Fibroblast of skin of abdomen (primary cell): ENCODE measurements around the gene PEX5.
A peak's percentile ranks its signal among the peaks of the same experiment; 100 is the strongest.
"Not testable (repeated sequence)": the region's sequence is repeated elsewhere in the genome, so short reads cannot be mapped to it uniquely, and the experiment has no call there.

Source experiments
- DNase-seq: peaks from one replicate; pipeline ENCODE4 v3.0.0-alpha.2; 2013

Gene PEX5

GRCh38 chr12:7161327-7161726 is 28.2 kb upstream of the PEX5 start:
- no peak for DNase-seq

DNA sequence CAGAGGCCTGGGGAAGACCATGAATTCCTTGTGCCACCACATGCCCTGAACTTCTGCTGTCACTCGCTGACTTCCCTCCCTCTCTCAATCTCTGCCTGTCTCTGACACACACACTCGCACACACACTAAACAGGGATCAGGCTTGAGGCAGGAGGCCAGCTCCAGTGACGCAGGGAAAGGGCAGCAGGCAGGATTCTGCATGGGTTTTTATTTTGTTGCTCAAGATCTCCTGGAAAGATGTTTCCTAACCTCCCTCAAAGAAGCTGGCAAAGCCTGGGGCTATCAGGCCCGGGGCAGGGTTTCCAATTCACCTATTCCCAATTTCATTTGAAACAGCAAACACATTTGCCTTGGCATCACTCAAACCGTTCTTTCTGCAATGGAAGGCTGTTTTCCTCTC is 27.7 kb upstream of the PEX5 start:
- DNase-seq, result no peak

GRCh38 chr12:7162691-7163114 is 26.8 kb upstream of the PEX5 start:
- DNase-seq, result no peak

DNA sequence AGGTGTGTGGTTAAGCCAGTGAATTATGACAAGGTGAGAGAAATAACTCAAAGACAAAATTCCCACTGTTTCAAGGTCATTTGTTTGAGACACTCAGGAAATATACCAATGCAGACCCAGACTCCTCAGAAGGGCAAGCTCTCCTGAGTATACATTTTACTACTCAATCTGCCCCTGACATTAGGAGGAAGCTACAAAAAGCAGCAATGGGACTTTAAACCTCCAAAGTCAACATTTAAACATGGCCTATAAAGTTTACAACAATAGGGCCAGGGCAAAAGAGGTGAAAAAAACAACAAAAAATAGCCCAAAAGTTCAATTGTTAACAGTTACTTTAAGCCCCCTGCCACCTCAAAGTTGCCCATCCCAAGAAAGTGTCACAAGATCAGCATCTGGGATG is 19.5 kb upstream of the PEX5 start:
- DNase-seq, result no peak

GRCh38 chr12:7171854-7172253 is 17.6 kb upstream of the PEX5 start:
- DNase-seq, result no peak

- peak; percentile 50 for DNase-seq
Observed at GRCh38 chr12:7175493-7175892, 14.0 kb upstream of the PEX5 start.

GRCh38 chr12:7176595-7176994 is 12.9 kb upstream of the PEX5 start:
- no peak for DNase-seq

DNA sequence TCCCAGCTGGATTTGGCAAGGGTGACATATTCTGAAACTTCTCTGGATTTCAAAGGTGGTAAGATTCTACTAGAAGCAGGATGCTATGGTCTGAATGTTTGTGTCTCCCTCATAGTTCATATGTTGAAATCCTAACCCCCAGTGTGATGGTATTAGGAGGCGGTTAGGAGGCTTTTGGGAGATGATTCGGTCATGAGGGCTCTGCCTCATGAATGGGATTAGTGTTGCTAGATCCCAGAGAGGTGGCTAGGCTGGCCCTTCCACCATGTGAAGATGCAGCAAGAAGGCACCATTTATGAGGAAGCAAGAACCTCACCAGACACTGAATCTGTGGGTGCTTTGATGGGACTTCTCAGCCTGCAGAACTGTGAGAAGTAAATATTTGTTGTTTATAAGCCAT is 11.0 kb upstream of the PEX5 start:
- DNase-seq, result no peak

- DNase-seq, result no peak
Observed at GRCh38 chr12:7180685-7181084, 8.8 kb upstream of the PEX5 start.

- DNase-seq, result not testable (repeated sequence)
Observed at GRCh38 chr12:7186058-7186457, 3.4 kb upstream of the PEX5 start.

DNA sequence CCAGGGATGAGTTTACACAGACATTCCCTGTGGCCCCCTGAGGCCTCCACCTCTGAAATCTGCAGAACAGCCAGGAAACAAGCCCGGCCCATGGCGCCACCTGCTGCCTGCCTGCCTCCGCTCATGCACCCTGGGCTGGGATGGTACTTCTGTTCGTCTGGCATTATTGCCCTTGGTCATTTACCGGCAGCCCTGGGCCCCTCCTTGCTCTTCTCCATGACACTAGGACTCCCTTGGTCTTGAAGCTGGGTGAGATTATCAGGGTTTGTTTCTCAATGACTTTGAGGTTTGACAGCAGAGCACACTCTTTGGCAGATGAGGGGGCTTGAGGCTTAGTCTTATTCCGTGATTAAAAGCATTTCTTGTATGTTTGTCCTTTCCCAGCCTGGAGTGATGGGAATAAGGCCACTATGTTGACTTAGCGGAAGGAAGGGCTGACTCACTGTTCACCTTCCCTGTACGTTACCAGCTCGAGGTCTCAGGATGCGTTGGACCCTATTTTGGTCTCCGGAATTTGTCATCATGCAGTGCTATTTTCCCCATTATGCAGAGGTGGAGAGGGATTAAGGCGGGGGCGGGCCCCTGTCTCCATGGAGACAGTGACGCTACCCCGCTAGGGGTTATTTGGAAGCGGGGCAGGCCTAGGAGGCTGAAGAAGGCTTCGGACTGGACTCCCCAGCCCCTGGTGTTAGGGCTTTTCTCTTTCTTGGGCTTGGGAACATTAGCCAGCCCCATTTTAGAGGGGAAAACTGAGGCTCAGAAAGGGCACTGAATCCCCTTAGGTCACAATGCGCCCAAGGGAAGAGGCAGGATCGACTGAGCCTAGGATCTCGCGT is 706 bp upstream of the PEX5 start:
- peak; percentile 57 for DNase-seq

DNA sequence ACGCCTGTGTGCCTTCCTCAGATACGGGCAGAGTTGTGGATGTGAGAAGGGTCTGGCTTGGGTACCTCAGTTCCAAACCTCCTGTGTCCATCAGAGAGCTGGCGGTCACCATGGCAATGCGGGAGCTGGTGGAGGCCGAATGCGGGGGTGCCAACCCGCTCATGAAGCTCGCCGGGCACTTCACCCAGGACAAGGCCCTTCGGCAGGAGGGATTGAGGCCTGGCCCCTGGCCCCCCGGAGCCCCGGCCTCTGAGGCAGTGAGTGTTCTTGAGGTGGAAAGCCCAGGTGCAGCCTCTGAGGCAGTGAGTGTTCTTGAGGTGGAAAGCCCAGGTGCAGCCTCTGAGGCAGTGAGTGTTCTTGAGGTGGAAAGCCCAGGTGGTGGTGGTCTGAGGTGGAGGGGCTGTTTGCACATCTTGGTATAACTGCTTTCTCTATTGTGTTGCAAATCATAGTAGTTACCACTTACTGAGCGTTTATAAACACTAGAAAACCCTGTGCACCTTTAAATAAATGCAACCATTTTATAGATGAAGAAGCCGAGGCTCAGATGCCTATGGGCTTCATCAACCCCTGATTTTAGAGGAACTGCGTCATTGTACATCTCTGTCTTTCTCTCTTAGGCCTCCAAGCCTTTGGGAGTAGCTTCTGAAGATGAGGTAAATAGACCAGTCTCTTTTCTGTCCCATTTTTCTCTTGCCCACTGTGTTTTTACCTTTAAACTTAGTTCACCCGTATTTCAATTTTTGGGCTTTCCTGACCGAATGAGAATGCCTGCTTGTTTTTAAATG is 976 bp downstream of the PEX5 start:
- peak; percentile 10 for DNase-seq

GRCh38 chr12:7193674-7194073 is 4.2 kb downstream of the PEX5 start:
- DNase-seq, result no peak

- DNase-seq, result no peak
Observed at GRCh38 chr12:7197841-7198240, 8.4 kb downstream of the PEX5 start.

DNA sequence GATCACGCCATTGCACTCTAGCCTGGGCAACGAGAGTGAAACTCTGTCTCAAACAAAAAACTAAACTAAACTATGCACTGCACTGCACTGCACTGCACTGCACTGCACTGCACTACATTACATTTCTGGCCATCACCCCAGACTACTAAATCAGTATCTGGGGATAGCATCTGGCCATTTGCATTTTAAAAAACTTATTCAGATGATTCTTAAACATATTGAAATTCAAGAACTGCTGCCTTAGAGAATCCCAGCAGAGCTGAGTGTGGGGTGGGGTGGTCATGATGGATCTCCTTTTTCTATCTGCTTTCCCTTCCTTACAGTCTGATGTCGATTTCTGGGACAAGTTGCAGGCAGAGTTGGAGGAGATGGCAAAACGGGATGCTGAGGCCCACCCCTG is 13.6 kb downstream of the PEX5 start:
- DNase-seq, result no peak

GRCh38 chr12:7205091-7205490 is 15.6 kb downstream of the PEX5 start:
- DNase-seq, result no peak

DNA sequence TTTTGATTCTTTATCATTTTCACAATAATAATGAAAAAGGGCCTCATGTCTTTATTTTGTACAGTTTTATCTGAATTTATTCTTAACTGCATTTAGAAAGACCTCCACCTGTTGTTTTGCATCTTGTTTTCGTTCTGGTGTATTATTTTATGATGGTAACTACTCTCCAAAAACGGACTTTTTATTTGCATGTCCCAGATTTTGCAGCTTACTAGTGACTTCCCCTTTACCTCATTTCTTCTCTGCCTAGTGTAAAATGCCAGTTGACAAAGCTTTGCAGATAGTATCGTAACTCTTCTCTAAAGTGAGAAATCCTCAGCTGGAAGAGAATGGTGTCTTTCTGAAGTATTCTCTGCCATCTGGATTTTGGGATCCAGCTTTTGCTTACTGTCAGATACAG is 17.2 kb downstream of the PEX5 start:
- DNase-seq, result no peak

DNA sequence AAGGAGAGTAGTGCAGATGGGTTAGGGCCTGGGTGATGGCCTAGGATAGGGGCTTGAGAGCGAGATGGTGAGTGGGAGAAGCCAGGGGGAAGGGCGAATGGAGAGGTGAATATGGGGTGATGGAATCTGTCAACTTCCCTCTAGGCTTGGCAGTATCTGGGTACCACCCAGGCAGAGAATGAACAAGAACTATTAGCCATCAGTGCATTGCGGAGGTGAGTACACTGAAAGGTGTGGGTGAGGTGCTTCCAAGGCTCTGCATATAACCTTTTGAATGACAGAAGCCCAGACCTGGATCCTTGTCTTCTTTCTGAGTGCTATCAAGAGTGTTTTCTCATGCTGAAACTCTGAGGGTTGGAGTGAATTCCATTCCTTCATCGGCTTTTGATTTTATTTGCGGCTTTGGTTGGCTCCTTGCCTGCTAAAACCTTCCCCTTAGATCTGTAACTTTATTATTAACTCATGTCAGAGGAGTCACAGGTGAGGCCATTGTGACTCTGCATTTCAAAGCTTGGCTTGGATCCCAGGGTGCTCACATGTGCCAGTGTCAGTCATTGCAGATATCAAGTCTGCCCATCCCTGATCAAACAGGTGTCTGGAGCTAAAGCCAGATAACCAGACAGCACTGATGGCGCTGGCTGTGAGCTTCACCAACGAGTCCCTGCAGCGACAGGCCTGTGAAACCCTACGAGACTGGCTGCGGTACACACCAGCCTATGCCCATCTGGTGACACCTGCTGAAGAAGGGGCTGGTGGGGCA is 18.6 kb downstream of the PEX5 start:
- DNase-seq, result no peak

DNA sequence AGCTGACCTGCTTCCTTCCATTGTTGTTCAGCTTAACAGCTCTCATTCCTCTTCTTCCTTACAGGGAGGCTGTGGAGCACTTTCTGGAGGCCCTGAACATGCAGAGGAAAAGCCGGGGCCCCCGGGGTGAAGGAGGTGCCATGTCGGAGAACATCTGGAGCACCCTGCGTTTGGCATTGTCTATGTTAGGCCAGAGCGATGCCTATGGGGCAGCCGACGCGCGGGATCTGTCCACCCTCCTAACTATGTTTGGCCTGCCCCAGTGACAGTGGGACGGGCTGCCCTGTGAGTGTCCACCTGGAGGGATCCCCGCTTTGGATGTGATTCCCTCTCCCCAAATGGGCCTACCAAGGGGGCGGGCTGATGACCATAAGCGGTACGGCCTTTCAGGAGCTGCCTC is 20.5 kb downstream of the PEX5 start:
- DNase-seq, result no peak

DNA sequence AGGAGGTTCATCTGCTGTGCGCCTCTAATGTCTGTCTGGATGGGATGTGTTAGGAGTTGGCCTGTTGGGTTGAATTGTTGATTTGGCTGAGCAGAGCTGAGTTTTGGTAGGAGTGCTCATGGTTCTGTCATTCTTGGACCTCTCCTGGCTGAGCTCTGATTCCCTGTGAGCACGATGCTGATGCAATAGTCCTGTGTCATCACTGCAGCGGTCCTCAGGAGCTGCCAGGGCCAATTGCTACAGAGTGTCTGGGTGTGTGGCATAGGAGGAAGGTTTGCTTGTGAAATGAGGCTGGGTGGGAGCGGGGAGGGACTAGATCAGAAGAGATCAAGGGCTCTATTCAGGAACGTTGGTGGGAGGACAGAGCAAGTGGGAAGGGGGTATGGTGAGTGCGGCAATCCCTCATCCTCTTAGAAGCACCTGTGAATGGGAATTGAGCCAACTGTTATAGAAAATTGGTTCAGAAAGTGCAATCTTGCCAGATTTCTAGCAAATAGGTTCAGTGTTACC is 21.2 kb downstream of the PEX5 start:
- no peak for DNase-seq

DNA sequence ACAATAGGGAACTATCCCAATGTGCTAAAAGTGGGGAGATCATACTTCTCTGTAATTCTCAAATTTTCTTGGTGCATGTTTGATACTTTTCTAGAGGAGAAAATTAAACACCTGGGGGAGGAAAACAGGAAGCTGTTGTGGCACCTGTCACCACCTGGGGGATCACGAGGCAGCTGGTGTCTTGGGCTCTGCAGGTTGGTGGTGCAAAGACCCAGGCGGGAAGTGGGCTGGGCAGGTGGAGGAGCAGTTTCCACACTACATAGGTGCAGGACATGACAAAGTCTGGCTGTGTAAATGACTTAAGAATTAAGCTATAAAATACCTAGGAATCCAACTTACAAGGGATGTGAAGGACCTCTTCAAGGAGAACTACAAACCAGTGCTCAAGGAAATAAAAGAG is 23.2 kb downstream of the PEX5 start:
- no peak for DNase-seq

GRCh38 chr12:7213745-7214144 is 24.3 kb downstream of the PEX5 start:
- DNase-seq, result not testable (repeated sequence)

GRCh38 chr12:7217475-7218069 is 28.1 kb downstream of the PEX5 start:
- DNase-seq, result no peak
